T-cell (primary cell): ENCODE results near the gene COA8. TPM values are rescaled to one million over a fixed set of nuclear protein-coding genes. Genes with fewer than 3 reads are reported as not detected.

ENCODE experiments used
- ATAC-seq, 4 experiments: fragments of 200-7000 bp in 3 of 4; fragments of 150-1000 bp in 1 of 4; cut with Tn5 transposase; replicated peaks in 1 of 4; 1 replicate in 3 of 4; 2 replicates in 1 of 4; pipeline ENCODE4 v1.10.0; 2021; ENCODE audit warnings: moderate library complexity in 3 of 4, mild to moderate bottlenecking in 2 of 4, moderate number of reproducible peaks in 1 of 4
- CTCF ChIA-PET, 2 donors: fragments of 300-600 bp; sonication (Branson Sonifier 250); formaldehyde crosslinking; loops; one replicate each; lab custom pipeline; 2022; ENCODE audit warnings: antibody characterized with exemption in 2 of 2; lab: Charles Lee
- POLR2A ChIA-PET, 2 donors: fragments of 300-600 bp; sonication (Branson Sonifier 250); formaldehyde crosslinking; loops; one replicate each; lab custom pipeline; 2022; ENCODE audit warnings: antibody characterized with exemption in 2 of 2; lab: Charles Lee
- DNase-seq, 35 experiments: peaks; one replicate each; pipeline versions ENCODE4 v3.0.0 to v3.0.0-alpha.2; 2013 to 2023
- H3K27ac ChIP-seq: one replicate; pipeline ENCODE4 v1.5.1; 2013; ENCODE audit warnings: low read length
- H3K27me3 ChIP-seq, 2 experiments: replicated peaks in 1 of 2; 1 replicate in 1 of 2; 2 replicates in 1 of 2; pipeline versions ENCODE4 v1.6.1 to v1.7.0; 2013; ENCODE audit warnings: low read length in 1 of 2, mixed read lengths in 1 of 2; ENCODE audit not compliant: control insufficient read depth in 2 of 2, insufficient read depth in 2 of 2; ENCODE audit errors: extremely low read depth in 1 of 2
- H3K36me3 ChIP-seq, 2 donors: 1 replicate in 1 of 2; 2 replicates in 1 of 2; pipeline versions ENCODE4 v1.6.1 to v1.7.0; 2013; ENCODE audit warnings: low read length in 1 of 2; ENCODE audit not compliant: control insufficient read depth in 2 of 2, insufficient read depth in 1 of 2; ENCODE audit errors: extremely low read depth in 1 of 2
- H3K4me1 ChIP-seq, 2 experiments: 1 replicate in 1 of 2; 2 replicates in 1 of 2; pipeline versions ENCODE4 v1.6.1 to v1.7.0; 2013; ENCODE audit warnings: low read length in 2 of 2, mixed read lengths in 1 of 2; ENCODE audit not compliant: insufficient read depth in 2 of 2, control insufficient read depth in 1 of 2; ENCODE audit errors: extremely low read depth in 1 of 2
- H3K4me3 ChIP-seq, 2 donors: 1 replicate in 1 of 2; 2 replicates in 1 of 2; pipeline versions ENCODE4 v1.5.1 to v1.7.0; 2013; ENCODE audit warnings: mild to moderate bottlenecking in 2 of 2, low read length in 1 of 2, moderate library complexity in 1 of 2; ENCODE audit not compliant: control insufficient read depth in 1 of 2; ENCODE audit errors: extremely low read depth in 1 of 2
- H3K9me3 ChIP-seq: 2 replicates; pipeline ENCODE4 v1.7.0; 2013
- H3K27ac Mint-ChIP-seq, 2 donors: one replicate each; pipeline ENCODE4 v1.8.0; 2020 to 2021; ENCODE audit warnings: mild to moderate bottlenecking in 2 of 2, mixed read lengths in 2 of 2
- H3K27me3 Mint-ChIP-seq, 2 donors: one replicate each; pipeline ENCODE4 v1.8.0; 2021 to 2022; ENCODE audit warnings: mixed read lengths in 2 of 2
- H3K36me3 Mint-ChIP-seq: one replicate; pipeline ENCODE4 v1.8.0; 2021; ENCODE audit warnings: mixed read lengths
- H3K4me1 Mint-ChIP-seq, 3 donors: one replicate each; pipeline ENCODE4 v1.8.0; 2020 to 2022; ENCODE audit warnings: mixed read lengths in 3 of 3, mild to moderate bottlenecking in 1 of 3
- H3K4me3 Mint-ChIP-seq, 3 donors: one replicate each; pipeline ENCODE4 v1.8.0; 2020 to 2022; ENCODE audit warnings: mild to moderate bottlenecking in 3 of 3, mixed read lengths in 3 of 3, moderate library complexity in 3 of 3
- H3K9me3 Mint-ChIP-seq, 3 donors: one replicate each; pipeline ENCODE4 v1.8.0; 2020 to 2022; ENCODE audit warnings: mixed read lengths in 3 of 3
- WGBS: methylation state at CpG from one replicate; pipeline ENCODE4 v1.1.5; 2013; ENCODE audit warnings: missing lambda C conversion rate; ENCODE audit not compliant: insufficient coverage; 5-methylcytosine and 5-hydroxymethylcytosine counted together
- total RNA-seq, 35 experiments: library from RNA in 6 of 35; stranded (reverse) in 6 of 35; fragments of 120-200 nt in 1 of 35; gene quantifications; one replicate each; pipeline versions ENCODE4 v1.2.1 to v1.2.4 and lab custom pipeline; 2013 to 2026

Gene COA8
- total RNA-seq, 5 donors from 2014 or later (not counting 1 experiment from before 2014, with no cell fraction given), result 17.7 to 27.5 (median 22.3) TPM

DNA sequence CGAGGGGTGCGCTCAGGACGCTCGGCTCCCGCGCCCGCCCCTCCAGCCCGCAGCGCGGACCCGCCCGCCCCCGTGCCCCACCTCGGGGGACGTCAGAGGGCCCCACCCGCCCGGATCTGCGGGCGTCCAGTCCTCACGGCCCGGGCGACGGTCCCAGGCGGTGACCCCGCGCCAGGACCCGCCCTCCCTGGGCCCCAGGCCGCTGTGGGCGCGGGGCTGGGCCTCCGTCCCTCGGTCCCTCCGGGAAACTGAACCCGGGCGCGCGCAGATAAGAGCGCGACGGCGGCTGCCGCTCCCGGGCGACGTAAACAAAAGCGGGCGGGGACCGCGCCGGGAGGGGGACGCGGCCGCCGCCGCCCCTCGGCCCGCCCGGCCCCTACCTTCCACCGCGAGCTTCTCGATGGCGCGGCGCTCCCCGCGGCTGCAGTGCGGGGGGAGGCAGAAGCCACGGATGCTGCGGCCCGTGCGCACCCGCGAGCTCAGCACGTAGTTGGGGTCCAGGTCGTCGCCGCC is 41.3 kb upstream of the COA8 start:
- peaks cover 2 to 46% of the 10 kb centered on the region in 2 experiments for H3K4me1 ChIP-seq
- ChIA-PET CTCF (interaction anchor here (1.2 to 1.7 kb wide), 3 partner anchors 32 to 50 kb away, joined by 3 to 4 read pairs (median 3); no protein-coding TSS in a partner anchor), POLR2A (no interaction called here)
- H3K27ac ChIP-seq, result no peak overlapping the region
- Mint-ChIP-seq H3K4me3 (peak overlapping the region in 1 of 3 donors; percentile 63), H3K36me3 (no peaks in the 10 kb centered on the region), H3K9me3 (no peaks in the 10 kb centered on the region), H3K27ac (no peak overlapping the region), H3K4me1 (peaks cover 8 to 16% (median 11%) of the 10 kb centered on the region in 3 donors), H3K27me3 (peaks cover 6 to 12% of the 10 kb centered on the region in 2 donors)
- DNase-seq, result peak in 2 of 35 experiments; percentile 28 to 39
- under 1% methylated on average over 73 of the region's 77 CpGs for WGBS
- peak; percentile 13 to 33 (median 29) for ATAC-seq
- H3K36me3 ChIP-seq, result no peaks in the 10 kb centered on the region
- H3K9me3 ChIP-seq, result no peaks in the 10 kb centered on the region
- H3K4me3 ChIP-seq, result peak overlapping the region; percentile 49 to 60
- H3K27me3 ChIP-seq, result peaks cover 3 to 58% of the 10 kb centered on the region in 2 experiments

GRCh38 chr14:103521951-103522563 is 40.7 kb upstream of the COA8 start:
- CTCF ChIA-PET, result interaction anchor here (1.2 to 1.7 kb wide), 3 partner anchors 31 to 49 kb away, joined by 3 to 4 read pairs (median 3); no protein-coding TSS in a partner anchor
- H3K27me3 ChIP-seq, result peaks cover 3 to 58% of the 10 kb centered on the region in 2 experiments
- Mint-ChIP-seq H3K36me3 (no peaks in the 10 kb centered on the region), H3K27ac (no peak overlapping the region), H3K4me3 (peak overlapping the region; percentile 44 to 55 (median 51)), H3K4me1 (peaks cover 9 to 18% (median 16%) of the 10 kb centered on the region in 3 donors), H3K9me3 (no peaks in the 10 kb centered on the region), H3K27me3 (peaks cover 6 to 12% of the 10 kb centered on the region in 2 donors)
- no peaks in the 10 kb centered on the region for H3K36me3 ChIP-seq
- POLR2A ChIA-PET, result no interaction called here
- ATAC-seq, result peak in 2 of 4 experiments; percentile 3 to 4
- 2% methylated on average over 70 of the region's 74 CpGs for WGBS
- DNase-seq, result peak in 3 of 35 experiments; percentile 23 to 37 (median 25)
- H3K4me3 ChIP-seq, result peak overlapping the region; percentile 27 to 57
- no peaks in the 10 kb centered on the region for H3K9me3 ChIP-seq
- no peak overlapping the region for H3K27ac ChIP-seq
- H3K4me1 ChIP-seq, result peaks cover 2 to 47% of the 10 kb centered on the region in 2 experiments

GRCh38 chr14:103522649-103523574 is 39.8 kb upstream of the COA8 start, which contains the start of gene CKB:
CKB (minus strand) TSS chr14:103522830; CDS start chr14:103522493, 337 bp downstream.
- Histone ChIP-seq H3K27me3 (peaks cover 3 to 58% of the 10 kb centered on the region in 2 experiments), H3K9me3 (no peaks in the 10 kb centered on the region), H3K27ac (no peak within 1 kb of the TSS), H3K4me3 (peak within 1 kb of the TSS; percentile 27 to 57), H3K36me3 (no peaks in the 10 kb centered on the region), H3K4me1 (peaks cover 2 to 53% of the 10 kb centered on the region in 2 experiments)
- ChIA-PET POLR2A (no interaction called here), CTCF (interaction anchor here in 1 of 2 donors (1.2 kb wide), 1 partner anchor 30 kb away, joined by 3 read pairs; no protein-coding TSS in a partner anchor)
- Mint-ChIP-seq H3K4me3 (peak within 1 kb of the TSS; percentile 51 to 55 (median 52)), H3K27ac (no peak within 1 kb of the TSS), H3K27me3 (peaks cover 6 to 12% of the 10 kb centered on the region in 2 donors), H3K4me1 (peaks cover 14 to 25% (median 24%) of the 10 kb centered on the region in 3 donors), H3K9me3 (no peaks in the 10 kb centered on the region), H3K36me3 (no peaks in the 10 kb centered on the region)
- ATAC-seq (no peak), DNase-seq (peak in 1 of 35 experiments; percentile 34)
- WGBS, result 10% methylated on average over 105 of the region's 107 CpGs

GRCh38 chr14:103523575-103523954 is 39.2 kb upstream of the COA8 start:
- Mint-ChIP-seq H3K4me1 (peaks cover 19 to 31% (median 27%) of the 10 kb centered on the region in 3 donors), H3K36me3 (no peaks in the 10 kb centered on the region), H3K27ac (no peak overlapping the region), H3K9me3 (no peaks in the 10 kb centered on the region), H3K27me3 (peaks cover 6 to 12% of the 10 kb centered on the region in 2 donors), H3K4me3 (peak overlapping the region; percentile 31 to 52 (median 51))
- Histone ChIP-seq H3K27ac (no peak overlapping the region), H3K9me3 (no peaks in the 10 kb centered on the region), H3K4me3 (no peak overlapping the region), H3K36me3 (no peaks in the 10 kb centered on the region), H3K27me3 (peaks cover 3 to 53% of the 10 kb centered on the region in 2 experiments), H3K4me1 (peaks cover 2 to 56% of the 10 kb centered on the region in 2 experiments)
- ChIA-PET POLR2A (no interaction called here), CTCF (no interaction called here)
- 80% methylated on average over 9 of the region's 10 CpGs for WGBS
- ATAC-seq (no peak), DNase-seq (no peak)

- Histone ChIP-seq H3K27me3 (peaks cover 3 to 46% of the 10 kb centered on the region in 2 experiments), H3K27ac (no peak overlapping the region), H3K36me3 (no peaks in the 10 kb centered on the region), H3K4me1 (peaks cover 2 to 54% of the 10 kb centered on the region in 2 experiments), H3K9me3 (no peaks in the 10 kb centered on the region), H3K4me3 (no peak overlapping the region)
- no peak for ATAC-seq
- Mint-ChIP-seq H3K27ac (no peak overlapping the region), H3K9me3 (no peaks in the 10 kb centered on the region), H3K4me3 (peak overlapping the region; percentile 31 to 52 (median 51)), H3K27me3 (peaks cover 6 to 12% of the 10 kb centered on the region in 2 donors), H3K4me1 (peaks cover 17 to 28% (median 27%) of the 10 kb centered on the region in 3 donors), H3K36me3 (no peaks in the 10 kb centered on the region)
- ChIA-PET POLR2A (no interaction called here), CTCF (no interaction called here)
- 83% methylated on average over 9 of the region's 12 CpGs for WGBS
- DNase-seq, result no peak
These were observed 38.5 kb upstream of the COA8 start for GRCh38 chr14:103524002-103524935.
